Amniotic epithelial cell (primary cell): ENCODE results near the gene ECEL1.
A peak's percentile ranks its signal among the peaks of the same experiment; 100 is the strongest.

ENCODE experiments used
- DNase-seq: peaks from one replicate; pipeline ENCODE4 v3.0.0-alpha.2; 2010; ENCODE audit warnings: low read depth

The ECEL1 gene

DNA sequence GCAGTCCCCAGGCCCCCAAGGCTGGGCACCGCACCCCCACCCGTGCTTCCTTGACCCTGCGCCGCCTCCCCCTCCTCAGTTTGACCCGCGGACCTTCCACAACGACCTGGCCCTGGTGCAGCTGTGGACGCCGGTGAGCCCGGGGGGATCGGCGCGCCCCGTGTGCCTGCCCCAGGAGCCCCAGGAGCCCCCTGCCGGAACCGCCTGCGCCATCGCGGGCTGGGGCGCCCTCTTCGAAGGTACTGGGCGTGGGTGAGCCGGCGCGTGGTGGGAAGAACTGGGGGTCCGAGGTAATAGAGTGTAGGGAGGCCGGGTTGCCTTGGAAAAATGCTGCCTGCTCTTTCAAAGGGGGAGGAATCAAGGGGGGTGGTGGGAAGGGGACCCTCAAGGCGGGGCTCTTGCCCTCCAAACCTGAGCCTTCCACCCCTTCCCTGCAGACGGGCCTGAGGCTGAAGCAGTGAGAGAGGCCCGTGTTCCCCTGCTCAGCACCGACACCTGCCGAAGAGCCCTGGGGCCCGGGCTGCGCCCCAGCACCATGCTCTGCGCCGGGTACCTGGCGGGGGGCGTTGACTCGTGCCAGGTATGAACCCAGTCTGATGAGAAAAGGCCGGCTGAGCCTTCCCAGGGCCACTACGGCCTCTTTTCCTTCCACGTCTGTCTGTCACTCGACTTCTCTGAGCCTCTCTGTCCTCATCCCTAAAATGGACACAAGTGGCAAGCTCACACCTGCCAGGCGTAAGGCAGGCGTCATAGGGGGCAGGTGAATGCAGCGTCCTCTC is 35.2 kb upstream of the ECEL1 start:
- no peak for DNase-seq

- no peak for DNase-seq
These were observed 34.5 kb upstream of the ECEL1 start for GRCh38 chr2:232521959-232522622.

GRCh38 chr2:232521098-232521497 is 33.5 kb upstream of the ECEL1 start:
- no peak for DNase-seq

DNA sequence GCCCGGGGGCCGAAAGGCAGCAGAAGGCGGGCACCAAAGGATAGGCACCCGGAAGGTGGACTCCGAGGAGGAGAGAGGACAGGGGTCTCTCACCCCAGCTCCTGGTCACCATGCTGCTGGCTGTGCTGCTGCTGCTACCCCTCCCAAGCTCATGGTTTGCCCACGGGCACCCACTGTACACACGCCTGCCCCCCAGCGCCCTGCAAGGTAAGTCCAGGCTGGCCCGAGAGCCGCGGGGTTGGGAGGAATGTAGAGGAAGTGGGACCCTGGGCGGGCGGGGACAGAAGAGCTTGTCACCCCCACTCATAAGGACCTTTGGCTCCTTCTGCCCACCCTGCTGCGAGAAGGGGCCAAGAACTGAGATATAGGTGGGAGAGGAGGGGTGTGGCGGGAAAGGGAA is 32.9 kb upstream of the ECEL1 start:
- DNase-seq, result no peak

DNA sequence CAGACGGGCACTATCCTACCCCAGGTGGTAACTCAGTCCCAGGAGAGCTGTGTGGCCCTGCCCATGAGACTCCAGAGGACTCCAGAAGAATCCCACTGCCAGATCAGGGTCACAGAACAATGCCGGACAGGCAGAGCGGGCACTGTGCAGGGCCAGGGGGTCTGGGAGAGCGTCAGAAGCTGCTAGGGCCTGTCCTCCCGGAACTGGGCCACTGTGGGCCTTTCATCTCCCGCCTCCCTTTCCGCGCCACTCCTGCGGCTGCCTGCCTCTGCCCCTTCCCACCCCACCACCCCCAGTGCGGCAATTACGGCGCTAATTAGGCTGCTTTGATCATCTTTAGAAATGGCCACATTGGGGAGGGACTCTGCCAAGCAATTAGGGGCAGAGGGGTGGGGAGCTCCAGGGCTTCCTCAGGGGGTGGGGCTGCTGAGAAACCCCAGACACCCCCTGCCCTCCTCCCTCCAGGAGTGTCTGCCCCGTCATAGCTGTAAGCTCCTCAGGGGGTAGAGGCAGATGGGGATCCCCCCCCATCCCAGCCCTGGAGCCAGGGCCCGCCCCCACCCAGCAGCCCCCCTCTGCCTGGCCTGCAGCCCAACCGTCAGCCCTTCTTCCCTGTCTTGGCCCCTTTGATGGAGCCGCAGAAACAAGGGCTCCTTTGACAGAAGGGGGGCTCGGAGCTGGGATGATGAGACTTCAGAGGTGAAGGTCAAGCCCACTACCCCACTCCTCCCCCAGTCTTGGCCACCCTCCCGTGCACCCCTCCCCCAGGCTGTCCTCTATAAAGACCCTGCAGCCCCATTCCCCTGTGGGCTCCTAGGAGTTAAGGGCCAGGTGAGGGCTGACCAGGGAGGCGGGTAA is 32.2 kb upstream of the ECEL1 start, which contains the start of gene PRSS56:
PRSS56 (plus strand) TSS at position 808 of the 858 bp plus-strand sequence. CDS start 211 bp downstream, outside the sequence.
- DNase-seq, result no peak

DNA sequence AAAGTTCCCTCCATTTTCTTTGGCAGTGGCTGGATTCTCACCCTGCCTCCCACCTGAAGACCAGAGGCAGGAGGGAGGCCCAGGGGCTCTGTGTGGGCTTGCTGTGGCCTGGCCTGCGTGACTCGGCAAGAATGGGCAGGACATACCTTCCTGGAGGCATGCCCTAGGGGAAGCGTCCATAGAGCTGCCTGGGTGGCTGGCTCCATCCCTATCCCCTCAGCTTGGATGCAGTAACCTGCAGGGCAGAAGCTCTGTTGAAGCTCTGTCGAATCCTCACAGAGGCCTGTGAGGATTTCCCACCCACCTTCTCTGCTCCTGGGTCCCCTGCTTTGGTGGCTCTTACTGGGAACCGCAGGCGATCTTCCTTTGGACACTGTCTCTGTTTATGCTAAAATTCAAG is 31.2 kb upstream of the ECEL1 start:
- DNase-seq, result no peak

DNA sequence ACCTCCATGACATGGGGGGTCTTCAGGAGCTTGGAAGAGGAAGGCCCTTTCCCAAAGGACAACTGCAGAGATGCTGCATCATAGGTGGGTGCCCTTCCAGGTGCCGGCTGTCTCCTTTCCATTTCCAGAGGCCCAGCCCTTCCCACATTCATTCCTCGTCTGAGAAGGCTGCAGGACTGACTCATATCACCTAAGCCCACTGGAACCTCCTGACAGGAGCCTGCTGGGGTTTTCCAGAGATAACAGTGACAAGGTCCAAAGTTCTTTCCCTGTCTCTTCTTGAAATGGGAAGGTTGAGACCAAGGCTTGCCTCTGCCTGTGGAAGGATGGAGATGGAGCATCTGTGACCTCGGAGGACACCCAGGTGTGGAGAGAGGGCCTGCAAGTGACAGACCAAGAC is 28.9 kb upstream of the ECEL1 start:
- peak; percentile 7 for DNase-seq

GRCh38 chr2:232515639-232516038 is 28.0 kb upstream of the ECEL1 start:
- no peak for DNase-seq

DNA sequence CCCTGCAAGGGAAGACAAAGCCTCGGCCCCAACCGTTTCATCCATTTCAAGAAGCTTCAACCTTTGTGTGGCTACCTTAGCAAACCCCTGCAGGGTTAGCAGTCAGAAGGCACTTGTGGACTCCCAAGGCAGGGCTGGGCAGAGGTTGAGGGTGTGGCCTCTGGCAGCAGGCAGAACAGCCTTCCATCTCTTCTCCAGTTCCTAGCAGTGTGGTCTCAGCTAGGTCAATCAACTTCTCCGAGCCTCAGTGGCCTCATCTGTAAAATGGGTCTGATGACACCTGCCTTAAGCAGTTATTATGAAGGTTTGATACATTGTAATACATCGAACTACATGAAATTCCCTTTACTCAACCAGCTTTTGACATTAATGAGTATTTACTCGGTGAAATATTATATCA is 25.7 kb upstream of the ECEL1 start:
- no peak for DNase-seq

DNA sequence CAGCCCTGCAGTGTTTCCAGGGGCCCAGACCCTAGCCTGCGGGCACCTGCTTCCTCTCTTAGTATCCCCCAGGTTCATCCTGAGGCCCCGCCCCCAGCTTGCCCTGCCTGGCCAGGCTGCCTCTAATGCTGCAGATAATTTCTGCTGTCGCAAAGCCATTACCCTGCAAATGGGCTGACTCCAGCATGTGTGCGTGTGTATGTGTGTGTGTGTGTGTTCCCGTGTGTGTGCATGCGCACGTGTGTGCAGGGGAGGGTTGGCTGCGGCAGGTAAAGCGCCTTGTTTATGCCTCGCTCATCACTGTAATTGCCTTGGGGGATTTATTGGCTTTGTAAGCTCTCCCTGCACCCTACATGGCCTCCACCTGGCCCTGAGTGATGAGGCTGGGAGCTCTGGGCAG is 25.0 kb upstream of the ECEL1 start:
- DNase-seq, result peak; percentile 6

DNA sequence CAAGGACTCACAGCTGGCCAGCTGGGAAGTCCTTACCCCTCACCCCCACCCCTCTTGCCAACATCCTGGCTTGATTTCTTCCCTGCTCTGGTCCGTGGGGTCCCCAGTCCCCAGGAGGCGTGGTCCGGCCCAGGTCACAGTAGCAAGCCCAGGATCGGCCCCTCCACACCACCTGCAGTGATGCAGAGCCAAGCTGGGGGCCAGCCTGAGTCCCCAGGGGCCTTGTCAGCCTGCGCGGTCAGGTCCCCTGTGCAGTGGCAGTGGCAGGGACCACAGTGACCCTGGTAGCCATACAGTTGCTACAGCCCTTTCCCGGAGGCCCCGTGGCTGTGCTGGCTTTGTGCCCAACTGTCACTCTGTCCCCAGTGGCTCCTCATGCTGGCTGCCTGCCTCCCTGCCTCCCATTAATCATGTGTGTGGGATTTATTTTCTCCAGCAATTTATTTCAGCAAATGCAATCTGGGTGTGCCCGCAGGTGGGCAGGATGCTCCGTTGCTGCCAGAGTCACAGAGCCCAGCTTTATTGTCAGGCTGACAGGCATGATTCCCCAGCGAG is 23.8 kb upstream of the ECEL1 start:
- no peak for DNase-seq

DNA sequence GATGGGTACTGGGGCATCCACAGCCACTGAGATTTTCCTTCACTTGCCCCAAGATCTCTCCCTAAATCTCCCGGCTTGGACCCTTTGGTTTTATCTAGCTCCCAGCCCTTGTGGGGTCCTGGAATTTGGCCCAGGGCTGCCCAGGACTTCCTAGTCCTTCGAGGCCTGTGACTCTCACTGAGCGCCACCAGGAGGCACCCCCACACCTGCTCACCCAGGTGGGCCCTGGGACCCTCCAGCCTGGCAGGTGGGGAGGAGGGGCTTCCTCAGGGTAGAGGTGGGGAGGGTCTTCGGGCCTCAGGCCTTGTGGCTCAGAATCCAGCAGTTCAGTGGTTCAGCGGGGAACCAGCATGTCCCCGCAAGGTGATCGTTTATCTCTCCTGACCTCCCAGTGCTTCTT is 20.6 kb upstream of the ECEL1 start:
- DNase-seq, result no peak

GRCh38 chr2:232506709-232507108 is 19.1 kb upstream of the ECEL1 start:
- DNase-seq, result no peak

DNA sequence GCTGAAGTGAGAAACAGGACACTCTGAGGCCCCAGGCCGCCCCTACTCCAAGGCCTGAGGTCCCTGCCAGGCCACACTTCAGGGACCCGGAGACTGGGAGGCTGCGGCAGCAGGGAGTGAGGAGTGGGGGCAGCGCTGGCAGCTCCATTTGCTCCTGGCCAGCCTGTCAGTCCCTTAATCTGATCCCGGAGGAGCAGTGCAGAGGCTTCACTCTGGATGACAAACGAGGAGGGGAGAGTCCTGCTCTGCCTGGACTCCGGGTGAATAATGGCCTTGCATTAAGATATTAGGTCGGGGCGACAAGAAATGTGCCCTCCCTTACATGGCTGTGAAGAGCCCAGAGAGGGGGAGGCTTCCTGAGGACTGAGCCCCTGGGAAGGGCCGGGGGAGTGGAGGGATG is 18.2 kb upstream of the ECEL1 start:
- no peak for DNase-seq

GRCh38 chr2:232504438-232504837 is 16.8 kb upstream of the ECEL1 start:
- DNase-seq, result peak; percentile 12

DNA sequence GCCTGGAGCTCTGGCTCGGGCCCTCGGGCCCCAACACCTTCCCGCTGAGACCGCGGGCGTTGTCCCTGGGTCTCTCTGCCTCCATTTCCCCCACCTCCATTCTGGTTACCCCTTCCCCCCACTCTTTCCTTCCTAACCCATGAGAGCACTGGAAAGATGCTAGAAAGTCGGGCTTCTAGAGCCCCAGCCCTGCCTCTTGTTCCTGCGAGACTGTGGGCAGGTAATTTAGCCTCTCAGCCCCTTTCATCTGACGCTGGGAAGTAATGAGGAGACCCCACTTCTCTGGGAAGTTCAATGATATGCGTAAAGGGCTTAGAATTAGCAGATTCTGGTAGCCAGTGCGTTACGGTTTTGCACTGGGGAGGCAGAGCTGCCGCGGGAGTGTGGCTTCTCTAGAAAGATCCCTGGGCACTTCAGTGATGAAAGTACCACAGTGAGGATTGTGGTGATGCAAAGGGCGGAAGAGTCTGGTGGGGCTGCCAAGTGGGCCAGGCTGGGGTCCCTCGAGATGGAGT is 16.2 kb upstream of the ECEL1 start:
- DNase-seq, result no peak

DNA sequence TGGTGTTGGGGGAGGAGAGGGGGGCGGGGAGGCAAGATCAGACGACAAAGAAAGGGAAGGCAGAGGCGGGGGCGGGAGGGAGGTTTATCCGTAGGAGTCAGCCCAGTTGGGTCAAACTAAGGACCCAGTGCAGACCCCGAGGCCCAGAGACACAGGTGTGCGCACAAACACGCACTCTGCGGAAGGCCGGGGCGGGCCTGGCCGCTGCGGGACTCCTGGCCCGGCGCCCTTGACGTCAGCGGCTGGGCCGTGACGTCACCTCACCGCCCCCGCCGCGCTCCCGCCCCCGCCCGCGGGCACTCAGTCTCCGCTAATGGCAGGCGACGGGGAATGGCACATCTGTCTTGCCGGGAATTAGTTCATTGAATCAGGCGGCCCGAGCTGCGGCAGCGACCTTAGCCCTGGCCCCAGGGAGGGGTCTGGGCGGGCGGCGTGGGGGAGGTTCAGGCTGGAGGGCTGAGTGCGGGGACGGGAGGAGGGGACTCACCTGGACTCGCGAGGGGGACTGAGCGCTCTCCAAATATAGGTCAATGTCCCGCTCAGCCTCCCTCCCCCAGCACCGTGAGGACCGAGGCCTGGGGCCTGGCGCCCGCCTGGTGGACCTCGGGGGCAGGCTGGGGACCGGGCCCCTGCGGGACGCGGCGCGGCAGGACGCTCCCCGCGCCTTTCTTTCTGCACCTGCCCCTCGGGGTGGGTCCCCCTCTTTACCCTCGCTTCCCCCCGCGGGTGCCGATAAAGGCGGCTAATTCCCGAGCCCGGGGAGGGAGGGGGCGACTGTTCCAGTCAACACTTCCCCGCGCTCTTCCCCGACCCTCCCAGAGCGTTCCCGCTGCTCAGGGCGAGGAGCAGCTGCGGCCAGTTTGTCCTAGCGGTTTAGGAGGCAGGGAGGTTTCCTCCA is 15.5 kb upstream of the ECEL1 start:
- no peak for DNase-seq

- no peak for DNase-seq
These were observed 14.9 kb upstream of the ECEL1 start for GRCh38 chr2:232502511-232502910.

- no peak for DNase-seq
These were observed 14.3 kb upstream of the ECEL1 start for GRCh38 chr2:232501794-232502390.

- DNase-seq, result no peak
These were observed 13.7 kb upstream of the ECEL1 start for GRCh38 chr2:232501331-232501771.

DNA sequence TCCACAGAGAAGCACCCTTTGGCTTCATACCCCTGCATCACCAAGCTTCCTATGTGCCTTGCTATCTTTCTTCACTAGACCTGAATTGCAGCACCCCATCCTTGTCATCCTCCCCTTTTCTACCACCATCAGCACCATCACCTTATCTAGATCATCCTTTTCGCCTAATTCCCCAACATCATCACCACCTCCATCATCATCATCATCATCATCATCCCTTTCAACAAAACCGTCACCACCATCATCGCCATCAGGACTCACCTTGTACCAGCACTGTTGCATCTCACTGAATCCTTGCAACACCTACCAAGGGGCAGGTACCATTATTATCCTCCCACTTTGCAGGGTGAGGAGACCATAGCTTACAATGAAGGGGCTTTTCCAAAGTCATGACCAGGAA is 10.8 kb upstream of the ECEL1 start:
- DNase-seq, result no peak
